Measurements from ENCODE around the gene EFHD1. TPM values are rescaled to one million over a fixed set of nuclear protein-coding genes. Genes with fewer than 3 reads are reported as not detected.
"Not testable (repeated sequence)": the region's sequence is repeated elsewhere in the genome, so short reads cannot be mapped to it uniquely, and the experiment has no call there.

EFHD1 gene
- total RNA-seq, 1 donor, result 3.6 TPM

DNA sequence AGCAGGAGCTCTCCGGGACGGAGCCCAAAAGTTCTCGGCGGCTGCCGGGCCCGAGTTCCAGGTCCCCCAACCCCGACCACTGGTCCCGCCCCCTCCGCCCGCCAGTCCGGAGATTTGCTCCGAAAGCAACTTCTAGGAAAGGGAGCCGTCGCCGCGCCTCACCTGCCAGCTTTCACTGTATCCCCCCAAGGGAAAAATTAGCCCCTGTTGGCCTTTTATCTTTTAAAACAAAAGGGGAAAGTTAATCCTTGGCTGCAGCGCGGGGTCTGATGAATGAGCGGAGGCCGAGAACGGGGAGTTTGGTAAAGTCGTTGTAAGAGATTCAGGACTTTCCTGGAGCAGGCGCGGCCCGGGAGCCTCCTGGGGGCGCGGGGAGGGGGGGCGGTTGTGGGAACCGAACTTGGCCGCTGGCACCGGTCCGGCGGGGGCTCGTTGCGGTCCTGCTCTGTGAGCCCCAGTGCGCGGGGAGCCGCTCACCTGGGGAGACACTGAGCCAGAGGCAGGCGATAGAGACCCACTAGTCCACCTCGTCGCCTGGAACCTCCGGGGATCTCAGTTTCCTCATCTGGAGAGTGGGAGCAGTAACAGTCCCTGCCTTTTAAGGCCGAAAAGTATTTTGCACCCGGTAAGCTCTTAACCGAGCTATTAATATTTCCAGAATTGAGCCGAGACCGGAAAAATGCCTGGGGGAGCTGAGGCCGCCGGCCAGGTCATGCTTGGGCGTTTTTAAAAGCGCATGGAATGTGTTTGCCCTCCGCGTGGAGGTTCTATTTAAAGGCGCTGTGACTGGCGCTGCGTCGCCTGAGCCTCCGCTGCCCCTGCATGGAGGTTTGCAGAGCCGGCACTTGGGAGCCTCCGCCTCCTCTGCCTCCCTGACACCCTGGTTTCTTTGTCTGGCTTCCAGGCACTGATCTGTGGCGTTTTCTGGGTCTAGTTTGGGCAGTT lies 1.1 kb downstream of the EFHD1 start:
- Histone ChIP-seq H3K27me3 (ENCODE audit: insufficient read depth, low read length) (peaks cover 67% of the 10 kb centered on the region), H4K20me1 (ENCODE audit: insufficient read depth, low read length) (no peaks in the 10 kb centered on the region), H3K9me3 (ENCODE audit: low read depth, low read length) (no peaks in the 10 kb centered on the region), H3K36me3 (ENCODE audit: insufficient read depth, low read length) (no peaks in the 10 kb centered on the region), H3K4me2 (ENCODE audit: insufficient read depth, low read length) (peak overlapping the region; percentile 62), H3K79me2 (ENCODE audit: insufficient read depth, low read length) (no peaks in the 10 kb centered on the region), H3K4me1 (ENCODE audit: insufficient read depth, low read length) (peaks cover 6% of the 10 kb centered on the region), H3K4me3 (ENCODE audit: insufficient read depth, low read length) (peak overlapping the region; percentile 64), H3K27ac (ENCODE audit: low read depth, low read length) (no peak overlapping the region), H2AFZ (ENCODE audit: low read length) (peak overlapping the region; percentile 15)
- TF ChIP-seq, protein P1, sequence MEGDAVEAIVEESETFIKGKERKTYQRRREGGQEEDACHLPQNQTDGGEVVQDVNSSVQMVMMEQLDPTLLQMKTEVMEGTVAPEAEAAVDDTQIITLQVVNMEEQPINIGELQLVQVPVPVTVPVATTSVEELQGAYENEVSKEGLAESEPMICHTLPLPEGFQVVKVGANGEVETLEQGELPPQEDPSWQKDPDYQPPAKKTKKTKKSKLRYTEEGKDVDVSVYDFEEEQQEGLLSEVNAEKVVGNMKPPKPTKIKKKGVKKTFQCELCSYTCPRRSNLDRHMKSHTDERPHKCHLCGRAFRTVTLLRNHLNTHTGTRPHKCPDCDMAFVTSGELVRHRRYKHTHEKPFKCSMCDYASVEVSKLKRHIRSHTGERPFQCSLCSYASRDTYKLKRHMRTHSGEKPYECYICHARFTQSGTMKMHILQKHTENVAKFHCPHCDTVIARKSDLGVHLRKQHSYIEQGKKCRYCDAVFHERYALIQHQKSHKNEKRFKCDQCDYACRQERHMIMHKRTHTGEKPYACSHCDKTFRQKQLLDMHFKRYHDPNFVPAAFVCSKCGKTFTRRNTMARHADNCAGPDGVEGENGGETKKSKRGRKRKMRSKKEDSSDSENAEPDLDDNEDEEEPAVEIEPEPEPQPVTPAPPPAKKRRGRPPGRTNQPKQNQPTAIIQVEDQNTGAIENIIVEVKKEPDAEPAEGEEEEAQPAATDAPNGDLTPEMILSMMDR (IDR thresholded peaks at IDR 0.05; ENCODE audit: extremely low read depth, low read depth, low read length), result no peak
- peak; percentile 88 for DNase-seq (ENCODE audit: insufficient read length, low spot score, missing footprints)

DNA sequence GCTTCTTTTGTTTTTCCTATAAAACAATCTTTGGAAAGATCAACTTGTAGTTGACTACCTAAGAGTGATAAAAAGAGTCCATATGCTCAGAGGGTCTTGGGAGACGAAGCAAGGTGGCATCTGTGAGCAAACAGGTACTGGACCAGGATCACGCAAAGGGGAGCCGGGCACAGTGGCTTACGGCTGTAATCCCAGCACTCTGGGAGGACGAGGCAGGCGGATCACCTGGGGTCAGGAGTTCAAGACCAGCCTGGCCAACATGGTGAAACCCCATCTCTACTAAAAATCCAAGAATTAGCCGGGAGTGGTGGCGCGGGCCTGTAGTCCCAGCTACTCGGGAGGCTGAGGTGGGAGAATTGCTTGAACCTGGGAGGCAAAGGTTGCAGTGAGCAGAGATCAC lies 2.0 kb downstream of the EFHD1 start:
- not testable (repeated sequence) for H3K4me1 ChIP-seq (ENCODE audit: insufficient read depth, low read length); H3K4me3 ChIP-seq (ENCODE audit: insufficient read depth, low read length); H4K20me1 ChIP-seq (ENCODE audit: insufficient read depth, low read length); H3K9me3 ChIP-seq (ENCODE audit: low read depth, low read length); H3K36me3 ChIP-seq (ENCODE audit: insufficient read depth, low read length); DNase-seq (ENCODE audit: insufficient read length, low spot score, missing footprints); H3K79me2 ChIP-seq (ENCODE audit: insufficient read depth, low read length); H3K27ac ChIP-seq (ENCODE audit: low read depth, low read length); H3K4me2 ChIP-seq (ENCODE audit: insufficient read depth, low read length); H2AFZ ChIP-seq (ENCODE audit: low read length)
- peaks cover 67% of the 10 kb centered on the region for H3K27me3 ChIP-seq (ENCODE audit: insufficient read depth, low read length)

DNA sequence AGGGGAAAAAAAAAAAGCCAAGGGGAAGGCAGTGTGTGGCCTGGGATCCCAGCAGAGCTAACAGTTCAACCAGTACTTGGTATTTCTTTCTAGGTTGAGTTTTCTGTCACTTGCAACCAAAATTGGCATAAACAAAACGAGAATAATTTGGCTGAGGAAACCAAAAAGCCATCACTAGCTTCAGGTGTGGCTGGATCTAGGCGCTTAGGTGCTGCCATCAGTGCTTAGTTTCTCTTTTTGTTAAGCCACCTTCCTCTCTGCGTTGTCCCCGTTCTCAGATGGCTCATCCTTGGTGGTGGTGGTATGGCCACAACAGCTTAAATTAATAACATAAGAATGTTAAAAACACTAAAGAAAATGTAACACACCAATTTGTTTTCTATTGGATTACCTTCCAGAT lies 2.4 kb downstream of the EFHD1 start:
- peaks cover 6% of the 10 kb centered on the region for H3K4me1 ChIP-seq (ENCODE audit: insufficient read depth, low read length)
- TF ChIP-seq, protein P1 (IDR thresholded peaks at IDR 0.05; ENCODE audit: extremely low read depth, low read depth, low read length), result no peak
- no peak overlapping the region for H3K27ac ChIP-seq (ENCODE audit: low read depth, low read length)
- H4K20me1 ChIP-seq (ENCODE audit: insufficient read depth, low read length), result no peaks in the 10 kb centered on the region
- DNase-seq (ENCODE audit: insufficient read length, low spot score, missing footprints), result no peak
- no peaks in the 10 kb centered on the region for H3K36me3 ChIP-seq (ENCODE audit: insufficient read depth, low read length)
- peaks cover 67% of the 10 kb centered on the region for H3K27me3 ChIP-seq (ENCODE audit: insufficient read depth, low read length)
- no peak overlapping the region for H3K4me2 ChIP-seq (ENCODE audit: insufficient read depth, low read length)
- no peaks in the 10 kb centered on the region for H3K79me2 ChIP-seq (ENCODE audit: insufficient read depth, low read length)
- no peak overlapping the region for H2AFZ ChIP-seq (ENCODE audit: low read length)
- no peaks in the 10 kb centered on the region for H3K9me3 ChIP-seq (ENCODE audit: low read depth, low read length)
- H3K4me3 ChIP-seq (ENCODE audit: insufficient read depth, low read length), result no peak overlapping the region

DNA sequence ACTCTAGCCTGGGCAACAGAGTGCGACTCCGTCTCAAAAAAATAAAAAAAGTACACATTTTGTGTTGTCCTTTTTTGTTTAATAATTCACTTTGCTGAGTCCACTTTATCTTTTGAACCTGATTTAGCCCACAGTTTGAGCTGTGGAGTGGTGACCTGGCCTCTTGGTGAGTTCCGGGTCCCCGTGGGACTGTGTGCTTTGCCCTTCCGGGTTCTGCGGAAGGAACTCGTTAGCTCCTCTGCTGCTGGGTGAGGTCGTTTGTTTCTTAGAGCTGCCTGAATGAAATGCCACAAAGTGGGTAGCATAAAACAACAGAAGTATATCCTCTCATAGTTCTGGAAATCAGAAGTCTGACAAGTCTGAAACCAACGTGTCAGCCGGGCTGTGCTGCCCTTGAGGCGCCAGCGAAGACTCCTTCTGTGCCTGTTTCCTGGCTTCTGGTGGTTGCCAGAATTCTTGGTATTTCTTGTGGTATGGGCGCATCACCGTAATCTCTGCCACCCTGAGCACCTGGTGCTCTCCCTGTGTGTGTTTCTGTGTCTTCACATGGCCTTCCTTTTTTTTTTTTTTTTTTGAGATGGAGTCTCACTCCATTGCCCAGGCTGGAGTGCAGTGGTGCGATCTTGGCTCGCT lies 3.5 kb downstream of the EFHD1 start:
- Histone ChIP-seq H3K9me3 (ENCODE audit: low read depth, low read length) (no peaks in the 10 kb centered on the region), H4K20me1 (ENCODE audit: insufficient read depth, low read length) (no peaks in the 10 kb centered on the region), H3K4me2 (ENCODE audit: insufficient read depth, low read length) (no peak overlapping the region), H3K79me2 (ENCODE audit: insufficient read depth, low read length) (no peaks in the 10 kb centered on the region), H3K27me3 (ENCODE audit: insufficient read depth, low read length) (peaks cover 60% of the 10 kb centered on the region), H2AFZ (ENCODE audit: low read length) (no peak overlapping the region), H3K4me3 (ENCODE audit: insufficient read depth, low read length) (no peak overlapping the region), H3K36me3 (ENCODE audit: insufficient read depth, low read length) (no peaks in the 10 kb centered on the region), H3K4me1 (ENCODE audit: insufficient read depth, low read length) (peaks cover 6% of the 10 kb centered on the region), H3K27ac (ENCODE audit: low read depth, low read length) (no peak overlapping the region)
- TF ChIP-seq, protein P1 (IDR thresholded peaks at IDR 0.05; ENCODE audit: extremely low read depth, low read depth, low read length), result no peak
- DNase-seq (ENCODE audit: insufficient read length, low spot score, missing footprints), result no peak

Measured in osteoblast (primary cell).